IMR-90 (cell line): ENCODE data around the gene CATSPERE. TPM values are rescaled to one million over a fixed set of nuclear protein-coding genes. Genes with fewer than 3 reads are reported as not detected.

Experiments
- ATAC-seq: fragments of 200-7000 bp; cut with Tn5 transposase; 2 replicates; pipeline ENCODE4 v1.9.1; 2020; ENCODE audit warnings: low read depth, mild to moderate bottlenecking, moderate library complexity
- BruUV-seq: library from RNA; stranded (reverse); fragments of 400-500 nt; replicated peaks from 2 replicates; lab custom pipeline; 2021; lab: Mats Ljungman, UMichigan
- CTCF ChIA-PET: fragments of 300-600 bp; formaldehyde crosslinking; extraction: SDS; loops from one replicate; lab custom pipeline; 2021; ENCODE audit warnings: antibody characterized with exemption; lab: Yijun Ruan, JAX
- POLR2A ChIA-PET: fragments of 300-600 bp; sonication (Branson Sonifier 250); formaldehyde crosslinking; loops from one replicate; lab custom pipeline; 2022; ENCODE audit warnings: antibody characterized with exemption; ENCODE audit not compliant: unreplicated experiment; lab: Charles Lee
- DNase-seq: peaks from one replicate; pipeline ENCODE4 v3.0.0; 2013
- H2AFZ ChIP-seq: replicated peaks from 2 replicates; pipeline ENCODE3; 2013; ENCODE audit warnings: low read length, mild to moderate bottlenecking; ENCODE audit not compliant: poor library complexity
- H2AK5ac ChIP-seq: 2 replicates; pipeline ENCODE4 v1.6.1; 2013; ENCODE audit warnings: low read depth, low read length, inconsistent platforms
- H2AK9ac ChIP-seq: replicated peaks from 2 replicates; pipeline ENCODE3; 2013; ENCODE audit warnings: mild to moderate bottlenecking, low read depth, low read length, moderate library complexity; ENCODE audit not compliant: poor library complexity
- H2BK120ac ChIP-seq: 2 replicates; pipeline ENCODE4 v1.6.1; 2013; ENCODE audit warnings: low read depth, low read length, inconsistent platforms
- H2BK15ac ChIP-seq: 3 replicates; pipeline ENCODE4 v1.6.1; 2013; ENCODE audit warnings: low read depth, low read length, inconsistent platforms
- H2BK20ac ChIP-seq: 2 replicates; pipeline ENCODE4 v1.6.1; 2013; ENCODE audit warnings: low read depth, mild to moderate bottlenecking, inconsistent platforms, low read length, moderate library complexity
- H2BK5ac ChIP-seq: 2 replicates; pipeline ENCODE4 v1.6.1; 2013; ENCODE audit warnings: mild to moderate bottlenecking, low read depth, low read length, inconsistent platforms; ENCODE audit not compliant: poor library complexity, severe bottlenecking
- H3K14ac ChIP-seq: replicated peaks from 2 replicates; pipeline ENCODE4 v1.6.1; 2013; ENCODE audit warnings: low read depth, low read length, inconsistent platforms
- H3K18ac ChIP-seq: 2 replicates; pipeline ENCODE4 v1.6.1; 2013; ENCODE audit warnings: low read depth, low read length, control low read depth
- H3K23ac ChIP-seq: 2 replicates; pipeline ENCODE4 v1.6.1; 2013; ENCODE audit warnings: low read depth, low read length, inconsistent platforms
- H3K27ac ChIP-seq: 2 replicates; pipeline ENCODE4 v1.5.1; 2013; ENCODE audit warnings: mild to moderate bottlenecking, control low read depth, low read length; ENCODE audit not compliant: insufficient read depth
- H3K27me3 ChIP-seq: 2 replicates; pipeline ENCODE4 v1.6.1; 2013; ENCODE audit warnings: low read length; ENCODE audit not compliant: control insufficient read depth, insufficient read depth
- H3K36me3 ChIP-seq: 2 replicates; pipeline ENCODE4 v1.6.1; 2013; ENCODE audit warnings: low read length, mixed read lengths; ENCODE audit not compliant: control insufficient read depth, insufficient read depth
- H3K4ac ChIP-seq: 2 replicates; pipeline ENCODE4 v1.6.1; 2013; ENCODE audit warnings: low read depth, low read length, inconsistent platforms
- H3K4me1 ChIP-seq: 2 replicates; pipeline ENCODE4 v1.6.1; 2013; ENCODE audit warnings: low read length, mixed read lengths; ENCODE audit not compliant: control insufficient read depth, insufficient read depth
- H3K4me2 ChIP-seq: 2 replicates; pipeline ENCODE4 v1.6.1; 2013; ENCODE audit warnings: low read depth, mild to moderate bottlenecking, control low read depth, low read length, moderate library complexity
- H3K4me3 ChIP-seq: 2 replicates; pipeline ENCODE4 v1.5.1; 2013; ENCODE audit warnings: low read depth, mild to moderate bottlenecking, control low read depth, low read length, moderate library complexity; ENCODE audit not compliant: insufficient read depth
- H3K56ac ChIP-seq: 2 replicates; pipeline ENCODE4 v1.6.1; 2013; ENCODE audit warnings: low read length, inconsistent platforms; ENCODE audit not compliant: insufficient read depth; ENCODE audit errors: extremely low read depth
- H3K79me1 ChIP-seq, 2 experiments: 2 replicates each; pipeline ENCODE4 v1.6.1; 2013; ENCODE audit warnings: low read length in 2 of 2, inconsistent platforms in 1 of 2, low read depth in 1 of 2
- H3K9ac ChIP-seq: 2 replicates; pipeline ENCODE4 v1.6.1; 2013; ENCODE audit warnings: low read depth, low read length, control low read depth
- H3K9me1 ChIP-seq: 2 replicates; pipeline ENCODE4 v1.6.1; 2013; ENCODE audit warnings: low read length, inconsistent platforms; ENCODE audit not compliant: insufficient read depth
- H3K9me3 ChIP-seq: 2 replicates; pipeline ENCODE4 v1.6.1; 2013; ENCODE audit warnings: low read length; ENCODE audit not compliant: control insufficient read depth, insufficient read depth
- H4K20me1 ChIP-seq: 2 replicates; pipeline ENCODE4 v1.6.1; 2013; ENCODE audit warnings: low read length, inconsistent platforms; ENCODE audit not compliant: insufficient read depth
- H4K5ac ChIP-seq: 2 replicates; pipeline ENCODE4 v1.6.1; 2013; ENCODE audit warnings: mild to moderate bottlenecking, low read depth, low read length, control low read depth
- H4K8ac ChIP-seq, 2 experiments: 2 replicates each; pipeline ENCODE4 v1.6.1; 2013; ENCODE audit warnings: low read depth in 2 of 2, low read length in 2 of 2, control low read depth in 1 of 2, inconsistent platforms in 1 of 2
- H4K91ac ChIP-seq: 2 replicates; pipeline ENCODE4 v1.6.1; 2013; ENCODE audit warnings: low read depth, low read length, inconsistent platforms; ENCODE audit not compliant: insufficient read depth
- CEBPB ChIP-seq: IDR thresholded peaks from 2 replicates; pipeline ENCODE4 v1.6.1; 2012; ENCODE audit warnings: low read depth, low read length, improper control_type of control experiment
- CHD1 ChIP-seq: IDR thresholded peaks from 2 replicates; pipeline ENCODE4 v1.6.1; 2012; ENCODE audit warnings: low read depth, low read length, improper control_type of control experiment
- FOS ChIP-seq: fragments of 150-350 bp; IDR thresholded peaks from 2 replicates; pipeline ENCODE4 v1.6.1; 2016; ENCODE audit warnings: low read depth, low read length
- MAFK ChIP-seq: IDR thresholded peaks from 2 replicates; pipeline ENCODE4 v1.6.1; 2012; ENCODE audit warnings: low read depth, low read length, improper control_type of control experiment
- MAZ ChIP-seq: IDR thresholded peaks from 2 replicates; pipeline ENCODE4 v1.6.1; 2012; ENCODE audit warnings: low read depth, mild to moderate bottlenecking, low read length, improper control_type of control experiment, moderate library complexity, borderline replicate concordance
- MXI1 ChIP-seq: IDR thresholded peaks from 2 replicates; pipeline ENCODE4 v1.6.1; 2012; ENCODE audit warnings: low read depth, mild to moderate bottlenecking, low read length, moderate library complexity, borderline replicate concordance
- RCOR1 ChIP-seq: IDR thresholded peaks from 2 replicates; pipeline ENCODE4 v1.6.1; 2012; ENCODE audit warnings: mild to moderate bottlenecking, low read length, improper control_type of control experiment; ENCODE audit not compliant: insufficient replicate concordance
- RFX5 ChIP-seq: IDR thresholded peaks from 2 replicates; pipeline ENCODE4 v1.8.0; 2012; ENCODE audit warnings: low read depth, mild to moderate bottlenecking, low read length, moderate library complexity
- SMC3 ChIP-seq: fragments of 150-350 bp; IDR thresholded peaks from 2 replicates; pipeline ENCODE4 v1.6.1; 2016; ENCODE audit warnings: low read depth, mild to moderate bottlenecking, antibody characterized with exemption, low read length, moderate library complexity
- USF2 ChIP-seq: fragments of 150-350 bp; IDR thresholded peaks from 2 replicates; pipeline ENCODE4 v1.6.1; 2017; ENCODE audit warnings: mild to moderate bottlenecking, antibody characterized with exemption, low read length, low read depth
- WGBS, 2 experiments: methylation state at CpG; one replicate each; pipeline versions ENCODE4 v1.1.5 to v1.1.7; 2013; ENCODE audit warnings: missing lambda C conversion rate in 2 of 2; ENCODE audit not compliant: insufficient read length in 1 of 2; ENCODE audit errors: extremely low coverage in 2 of 2; 5-methylcytosine and 5-hydroxymethylcytosine counted together
- dilution Hi-C: fragments of 300-500 bp; cut with HindIII; formaldehyde crosslinking; loops from one replicate; pipeline ENCODE4 v1.14.3; 2018; ENCODE audit warnings: low sequenced_read_pairs; ENCODE audit not compliant: unreplicated experiment
- in situ Hi-C: fragments of 300-500 bp; cut with MboI; formaldehyde crosslinking; loops from 3 replicates; pipeline ENCODE4 v1.14.3; 2019; ENCODE audit warnings: low sequenced_read_pairs, inconsistent platforms, mixed read lengths
- intact Hi-C: fragments of 100-400 bp; cut with micrococcal nuclease; formaldehyde crosslinking; loops from 2 replicates; pipeline ENCODE4 v1.10.0; 2022
- polyA plus RNA-seq, 3 experiments: library from polyadenylated mRNA; depleted of rRNA; stranded (reverse); fragments of >200 nt; gene quantifications; 2 replicates each; pipeline ENCODE4 v1.2.3, GENCODE V29; 2012; ENCODE audit warnings: low replicate concordance in 1 of 3
- total RNA-seq: library from RNA; depleted of rRNA; stranded (reverse); fragments of >200 nt; gene quantifications from 2 replicates; pipeline ENCODE4 v1.2.3, GENCODE V29; 2012
- TF ChIP-seq, protein P1 (sequence below): fragments of 150-350 bp; IDR thresholded peaks from 2 replicates; pipeline ENCODE4 v1.6.1; 2016; ENCODE audit warnings: low read depth, mild to moderate bottlenecking, low read length, moderate library complexity, borderline replicate concordance
- TF ChIP-seq, protein P2 (sequence below): conservative IDR thresholded peaks from 2 replicates; pipeline ENCODE4 v1.5.1; 2012; ENCODE audit warnings: mild to moderate bottlenecking, low read depth, low read length, improper control_type of control experiment

Gene CATSPERE
- total and polyA plus RNA-seq, 2 of the 4 experiments (the other 2 are of a cell fraction), result 0.07 to 0.18 TPM

DNA sequence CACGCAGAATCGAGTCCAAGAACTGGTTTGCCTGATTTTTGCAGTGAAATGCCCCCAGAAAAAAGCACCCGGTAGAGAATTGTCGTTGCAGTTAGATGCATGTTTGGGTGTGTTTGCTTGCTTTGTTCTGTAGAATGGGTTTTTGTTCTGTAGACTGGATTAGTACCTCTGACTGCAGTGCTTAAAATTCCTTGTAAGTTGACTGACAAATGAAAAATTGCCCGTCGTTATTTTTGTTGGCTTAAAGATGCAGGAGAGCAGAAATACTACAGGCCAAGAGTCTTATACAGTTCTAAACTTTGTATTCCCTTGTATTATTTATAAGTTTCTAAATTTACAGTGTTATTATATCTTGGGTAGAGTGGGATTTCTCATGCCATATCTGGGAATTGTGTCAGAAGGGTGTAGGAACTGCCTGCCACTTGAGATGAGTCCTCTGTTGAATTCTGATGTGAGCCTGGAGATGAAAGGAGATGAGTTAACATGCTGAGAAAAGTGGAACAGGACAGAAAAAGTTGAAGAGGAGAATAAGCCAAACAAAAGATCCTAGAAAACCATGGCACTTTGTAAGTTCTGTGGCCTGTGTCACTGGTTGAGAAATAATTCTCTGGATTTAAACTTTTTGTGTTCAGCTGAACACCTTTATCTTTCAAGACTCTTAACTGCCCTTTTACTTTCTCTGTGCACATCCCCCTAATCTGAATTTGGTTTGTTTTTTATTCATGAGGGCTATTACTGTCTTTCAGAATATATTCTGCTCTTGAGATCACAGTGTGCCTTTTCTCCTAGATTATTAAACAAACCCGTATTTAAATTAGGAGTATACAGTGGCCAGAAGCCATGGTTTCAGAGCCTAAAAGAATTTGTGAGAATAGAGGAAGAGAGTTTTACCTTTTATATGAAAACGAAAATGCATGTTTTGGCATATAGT is 193.3 kb downstream of the CATSPERE start:
- no peak overlapping the region for H2BK15ac ChIP-seq
- peaks cover 7% of the 10 kb centered on the region for H3K36me3 ChIP-seq
- ATAC-seq, result no peak
- DNase-seq, result peak; percentile 26
- WGBS, 2 experiments, result 0% methylated on average over 2 of the region's 8 CpGs; no CpG with 5 or more reads in 1 of the 2 experiments
- no peak overlapping the region for H2BK20ac ChIP-seq
- peak overlapping the region in 1 of 2 experiments; percentile 11; a peak in 1 of 4 replicates for H4K8ac ChIP-seq
- H3K4me3 ChIP-seq, result peak overlapping the region; percentile 86
- ChIA-PET CTCF (no interaction called here), POLR2A (no interaction called here)
- peak overlapping the region; percentile 97 for H3K4me2 ChIP-seq
- H3K27ac ChIP-seq, result peak overlapping the region; percentile 88
- H3K9me3 ChIP-seq, result no peaks in the 10 kb centered on the region
- H3K9ac ChIP-seq, result peak overlapping the region; percentile 92
- no peaks in the 10 kb centered on the region for H3K27me3 ChIP-seq
- H3K4ac ChIP-seq, result no peak overlapping the region
- peaks cover 14 to 51% of the 10 kb centered on the region in 2 experiments; a peak in 3 of 4 replicates for H3K79me1 ChIP-seq
- in situ Hi-C loops, result no loop called here
- H4K91ac ChIP-seq, result no peak overlapping the region
- TSS peak; percentile 28 for BruUV-seq
- H3K4me1 ChIP-seq, result no peaks in the 10 kb centered on the region
- no peak overlapping the region for H3K18ac ChIP-seq
- peak overlapping the region; percentile 81; the same call in 1 of the 2 replicates for H3K23ac ChIP-seq
- no peak overlapping the region for H3K56ac ChIP-seq
- peaks cover 17% of the 10 kb centered on the region; the same call in 1 of the 2 replicates for H3K9me1 ChIP-seq
- H4K5ac ChIP-seq, result no peak overlapping the region
- H2AK5ac ChIP-seq, result 0 out of 2 replicates have a peak overlapping the region, but pooled peaks have one; percentile 33
- no peak overlapping the region for H2BK120ac ChIP-seq
- H3K14ac ChIP-seq, result peak overlapping the region; percentile 87
- H2AK9ac ChIP-seq, result peak overlapping the region; percentile 59
- no peak overlapping the region for H2AFZ ChIP-seq
- H4K20me1 ChIP-seq, result peaks cover 19% of the 10 kb centered on the region; the same call in 1 of the 2 replicates
- no peak overlapping the region for H2BK5ac ChIP-seq
- dilution Hi-C loops, result no loop called here
- intact Hi-C loops, result loop anchor here (2.0 to 5.0 kb wide), 2 partner anchors 18 to 202 kb away; partner anchors contain the start of gene ADSS2
- TF ChIP-seq CHD1, result no peak
- TF ChIP-seq MXI1, result no peak
- no peak for TF ChIP-seq USF2
- TF ChIP-seq, protein P1, sequence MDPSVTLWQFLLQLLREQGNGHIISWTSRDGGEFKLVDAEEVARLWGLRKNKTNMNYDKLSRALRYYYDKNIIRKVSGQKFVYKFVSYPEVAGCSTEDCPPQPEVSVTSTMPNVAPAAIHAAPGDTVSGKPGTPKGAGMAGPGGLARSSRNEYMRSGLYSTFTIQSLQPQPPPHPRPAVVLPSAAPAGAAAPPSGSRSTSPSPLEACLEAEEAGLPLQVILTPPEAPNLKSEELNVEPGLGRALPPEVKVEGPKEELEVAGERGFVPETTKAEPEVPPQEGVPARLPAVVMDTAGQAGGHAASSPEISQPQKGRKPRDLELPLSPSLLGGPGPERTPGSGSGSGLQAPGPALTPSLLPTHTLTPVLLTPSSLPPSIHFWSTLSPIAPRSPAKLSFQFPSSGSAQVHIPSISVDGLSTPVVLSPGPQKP, result no peak
- no peak for TF ChIP-seq RCOR1
- no peak for TF ChIP-seq CEBPB
- TF ChIP-seq MAFK, result no peak
- TF ChIP-seq MAZ, result no peak
- TF ChIP-seq RFX5, result no peak
- no peak for TF ChIP-seq FOS
- no peak for TF ChIP-seq SMC3
- TF ChIP-seq, protein P2, sequence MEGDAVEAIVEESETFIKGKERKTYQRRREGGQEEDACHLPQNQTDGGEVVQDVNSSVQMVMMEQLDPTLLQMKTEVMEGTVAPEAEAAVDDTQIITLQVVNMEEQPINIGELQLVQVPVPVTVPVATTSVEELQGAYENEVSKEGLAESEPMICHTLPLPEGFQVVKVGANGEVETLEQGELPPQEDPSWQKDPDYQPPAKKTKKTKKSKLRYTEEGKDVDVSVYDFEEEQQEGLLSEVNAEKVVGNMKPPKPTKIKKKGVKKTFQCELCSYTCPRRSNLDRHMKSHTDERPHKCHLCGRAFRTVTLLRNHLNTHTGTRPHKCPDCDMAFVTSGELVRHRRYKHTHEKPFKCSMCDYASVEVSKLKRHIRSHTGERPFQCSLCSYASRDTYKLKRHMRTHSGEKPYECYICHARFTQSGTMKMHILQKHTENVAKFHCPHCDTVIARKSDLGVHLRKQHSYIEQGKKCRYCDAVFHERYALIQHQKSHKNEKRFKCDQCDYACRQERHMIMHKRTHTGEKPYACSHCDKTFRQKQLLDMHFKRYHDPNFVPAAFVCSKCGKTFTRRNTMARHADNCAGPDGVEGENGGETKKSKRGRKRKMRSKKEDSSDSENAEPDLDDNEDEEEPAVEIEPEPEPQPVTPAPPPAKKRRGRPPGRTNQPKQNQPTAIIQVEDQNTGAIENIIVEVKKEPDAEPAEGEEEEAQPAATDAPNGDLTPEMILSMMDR, result no peak
